ENCODE measurements around the gene WDR36. TPM values are rescaled to one million over a fixed set of nuclear protein-coding genes. Genes with fewer than 3 reads are reported as not detected.

Gene WDR36
- total RNA-seq, 1 experiment from 2014 or later, result 53.6 TPM

- TF ChIP-seq REST (IDR thresholded peaks at IDR 0.05; ENCODE audit: low read depth), result no peak
- TF ChIP-seq JUND (IDR thresholded peaks at IDR 0.05), result peak; percentile 12; the same call in 1 of the 2 replicates
- peak; percentile 91 for TF ChIP-seq POLR2AphosphoS5 (IDR thresholded peaks at IDR 0.05; ENCODE audit: low read depth, low read length)
- TF ChIP-seq YY1 (IDR thresholded peaks at IDR 0.05; ENCODE audit: extremely low read depth, insufficient replicate concordance, low read depth, low read length), result peak; percentile 84
Measured at GRCh38 chr5:111092062-111092853, at the start of gene WDR36 (continued).

- DNase-seq (ENCODE audit: low read depth, low spot score), result no peak
- CTCF ChIA-PET, result no interaction called here
Measured at GRCh38 chr5:111043712-111044506, 48.2 kb upstream of the WDR36 start.

More at GRCh38 chr5:111043712-111044506, 48.2 kb upstream of the WDR36 start:
- intact Hi-C loops (cut with micrococcal nuclease), result no loop called here
- no peak overlapping the region for H3K4me3 ChIP-seq (replicated peaks in 1 of 2; ENCODE audit: low read depth in 1 of 2, low read length in 2 of 2)
- no peak overlapping the region for H3K9ac ChIP-seq (ENCODE audit: low read length)
- H4K20me1 ChIP-seq (ENCODE audit: insufficient read depth), result no peaks in the 10 kb centered on the region
- no peak overlapping the region for H3K27ac ChIP-seq (ENCODE audit: low read depth, low read length)
- H3K4me2 ChIP-seq (ENCODE audit: low read length), result no peak overlapping the region
- POLR2A ChIA-PET, result no interaction called here
- no TSS peak for BruUV-seq (replicated peaks)
- H3K79me2 ChIP-seq (ENCODE audit: insufficient read depth, low read length), result no peaks in the 10 kb centered on the region
- 0 out of 2 replicates have a peak, but pooled peaks cover 3% of the 10 kb centered on the region for H3K27me3 ChIP-seq (ENCODE audit: insufficient read depth, low read length)
- no peaks in the 10 kb centered on the region for H3K9me3 ChIP-seq (ENCODE audit: control insufficient read depth in 1 of 2, insufficient read depth in 1 of 2, low read depth in 1 of 2, low read length in 2 of 2)
- H3K36me3 ChIP-seq (ENCODE audit: control insufficient read depth in 1 of 2, insufficient read depth in 2 of 2, low read length in 2 of 2), result no peaks in the 10 kb centered on the region
- no peak overlapping the region for H2AFZ ChIP-seq (ENCODE audit: low read depth, low read length, poor library complexity, severe bottlenecking)
- TF ChIP-seq CEBPB (IDR thresholded peaks at IDR 0.05; ENCODE audit: low read depth), result no peak
- no peak for TF ChIP-seq EZH2 (IDR thresholded peaks at IDR 0.05)
- TF ChIP-seq RAD21 (IDR thresholded peaks at IDR 0.05; ENCODE audit: low read depth), result no peak
- TF ChIP-seq POLR2AphosphoS5 (IDR thresholded peaks at IDR 0.05; ENCODE audit: low read depth, low read length), result no peak
- no peak for TF ChIP-seq ZFX (IDR thresholded peaks at IDR 0.05)
- TF ChIP-seq EGR1 (IDR thresholded peaks at IDR 0.05; ENCODE audit: low read depth), result no peak
- no peak for TF ChIP-seq SRF (IDR thresholded peaks at IDR 0.05; ENCODE audit: low read depth)
- TF ChIP-seq REST (IDR thresholded peaks at IDR 0.05; ENCODE audit: low read depth), result no peak
- TF ChIP-seq ELF1 (IDR thresholded peaks at IDR 0.05; ENCODE audit: borderline replicate concordance, low read depth), result no peak
- TF ChIP-seq SIN3A (IDR thresholded peaks at IDR 0.05; ENCODE audit: low read depth), result no peak
- H3K4me1 ChIP-seq (ENCODE audit: control insufficient read depth in 1 of 2, insufficient read depth in 2 of 2, low read length in 2 of 2), result no peaks in the 10 kb centered on the region
- RAD21 ChIA-PET (ENCODE audit: low non-redundant PET in 1 of 2, low total read pairs in 2 of 2, uncharacterized antibody in 2 of 2, unreplicated experiment in 2 of 2), result no interaction called here
- H3K9me2 ChIP-seq (ENCODE audit: insufficient read depth), result no peaks in the 10 kb centered on the region
- ATAC-seq, result no peak
